ENCODE data around the gene EMC6. TPM values are rescaled to one million over a fixed set of nuclear protein-coding genes. Genes with fewer than 3 reads are reported as not detected.
A peak's percentile ranks its signal among the peaks of the same experiment; 100 is the strongest.

Gene EMC6
- total RNA-seq, 1 donor from 2014 or later, result 46.6 TPM

- no peak for DNase-seq (ENCODE audit: extremely low spot score, unreplicated experiment)
- peaks cover 25% of the 10 kb centered on the region for H3K4me1 Mint-ChIP-seq (ENCODE audit: unreplicated experiment)
- H3K9me3 Mint-ChIP-seq, result no peaks in the 10 kb centered on the region
Observed at GRCh38 chr17:3669085-3669347, 404 bp downstream of the EMC6 start.

GRCh38 chr17:3669548-3669947, 936 bp downstream of the EMC6 start:
- no peak for TF ChIP-seq CTCF (conservative IDR thresholded peaks at IDR 0.05)
- Mint-ChIP-seq H3K4me1 (ENCODE audit: unreplicated experiment) (peaks cover 25% of the 10 kb centered on the region), H3K27ac (peak overlapping the region; percentile 98), H3K4me3 (peak overlapping the region; percentile 98), H3K9me3 (no peaks in the 10 kb centered on the region), H3K36me3 (peaks cover 4% of the 10 kb centered on the region), H3K27me3 (no peaks in the 10 kb centered on the region)
- DNase-seq (ENCODE audit: extremely low spot score, unreplicated experiment), result no peak

More at GRCh38 chr17:3669085-3669347, 404 bp downstream of the EMC6 start:
- peak overlapping the region; percentile 98 for H3K27ac Mint-ChIP-seq
- peaks cover 4% of the 10 kb centered on the region for H3K36me3 Mint-ChIP-seq
- peak overlapping the region; percentile 98 for H3K4me3 Mint-ChIP-seq
- no peak for TF ChIP-seq CTCF (conservative IDR thresholded peaks at IDR 0.05)
- H3K27me3 Mint-ChIP-seq, result no peaks in the 10 kb centered on the region

- Mint-ChIP-seq H3K27ac (no peak overlapping the region), H3K9me3 (no peaks in the 10 kb centered on the region), H3K4me3 (no peak overlapping the region), H3K36me3 (peaks cover 4% of the 10 kb centered on the region), H3K27me3 (peaks cover 4% of the 10 kb centered on the region), H3K4me1 (ENCODE audit: unreplicated experiment) (peaks cover 9% of the 10 kb centered on the region)
- TF ChIP-seq CTCF (conservative IDR thresholded peaks at IDR 0.05), result no peak
- no peak for DNase-seq (ENCODE audit: extremely low spot score, unreplicated experiment)
Observed at GRCh38 chr17:3672571-3672970, 4.0 kb downstream of the EMC6 start.

GRCh38 chr17:3675886-3676285, 7.3 kb downstream of the EMC6 start:
- Mint-ChIP-seq H3K27me3 (peaks cover 12% of the 10 kb centered on the region), H3K27ac (no peak overlapping the region), H3K4me3 (no peak overlapping the region), H3K9me3 (no peaks in the 10 kb centered on the region), H3K36me3 (no peaks in the 10 kb centered on the region), H3K4me1 (ENCODE audit: unreplicated experiment) (peaks cover 4% of the 10 kb centered on the region)
- no peak for DNase-seq (ENCODE audit: extremely low spot score, unreplicated experiment)
- no peak for TF ChIP-seq CTCF (conservative IDR thresholded peaks at IDR 0.05)

- no peak for DNase-seq (ENCODE audit: extremely low spot score, unreplicated experiment)
- Mint-ChIP-seq H3K36me3 (no peaks in the 10 kb centered on the region), H3K27me3 (peaks cover 21% of the 10 kb centered on the region), H3K9me3 (no peaks in the 10 kb centered on the region), H3K4me1 (ENCODE audit: unreplicated experiment) (no peaks in the 10 kb centered on the region), H3K27ac (no peak overlapping the region), H3K4me3 (no peak overlapping the region)
- TF ChIP-seq CTCF (conservative IDR thresholded peaks at IDR 0.05), result no peak
Observed at GRCh38 chr17:3678095-3678820, 9.6 kb downstream of the EMC6 start.
